Measurements from ENCODE around the gene SYCP2L. TPM values are rescaled to one million over a fixed set of nuclear protein-coding genes. Genes with fewer than 3 reads are reported as not detected.

The SYCP2L gene
- total and polyA plus RNA-seq, 9 of the 15 experiments (the other 6 are each of a cell fraction or from before 2014, with no cell fraction given): 12.4 to 46.9 (median 22.0) TPM

- in situ Hi-C loops (cut with MboI) (no loop called here), intact Hi-C loops (cut with micrococcal nuclease) (no loop called here)
- H3K9ac ChIP-seq (ENCODE audit: insufficient read depth in 1 of 2, low read depth in 2 of 2, low read length in 2 of 2): no peak overlapping the region
- no peaks in the 10 kb centered on the region for H3K36me3 ChIP-seq (ENCODE audit: control insufficient read depth, insufficient read depth, low read length)
- H3K9me1 ChIP-seq (ENCODE audit: control insufficient read depth, insufficient read depth, low read length): no peaks in the 10 kb centered on the region
- H2AFZ ChIP-seq (ENCODE audit: low read depth, low read length): no peak overlapping the region
- H4K20me1 ChIP-seq (replicated peaks; ENCODE audit: control insufficient read depth, insufficient read depth, low read length): no peaks in the 10 kb centered on the region
- no TSS peak for BruUV-seq (replicated peaks)
- no peaks in the 10 kb centered on the region for H3K27me3 ChIP-seq (ENCODE audit: control insufficient read depth in 2 of 2, insufficient read depth in 2 of 2, low read length in 2 of 2)
- ChIA-PET CTCF (ENCODE audit: low intra/inter-chr PET ratio) (no interaction called here), POLR2A (no interaction called here)
- no peak for DNase-seq (ENCODE audit: extremely low read depth in 1 of 4, low spot score in 3 of 4)
- no peaks in the 10 kb centered on the region for H3K79me2 ChIP-seq (ENCODE audit: control insufficient read depth, insufficient read depth, low read length)
- no peak overlapping the region for H3K4me3 ChIP-seq
- peaks cover 4 to 6% of the 10 kb centered on the region in 2 experiments; a peak in 3 of 5 replicates for H3K4me1 ChIP-seq (replicated peaks in 1 of 2; ENCODE audit: control insufficient read depth in 2 of 2, insufficient read depth in 2 of 2, low read length in 2 of 2)
- ATAC-seq: no peak
- H3K4me2 ChIP-seq (ENCODE audit: insufficient read depth, low read length): no peak overlapping the region
- peaks cover 2% of the 10 kb centered on the region; the same call in 1 of the 2 replicates for H3K9me3 ChIP-seq (replicated peaks; ENCODE audit: control insufficient read depth, insufficient read depth, low read depth, low read length)
- FAIRE-seq: no peak
- H3K27ac ChIP-seq (ENCODE audit: extremely low read depth, low read depth, low read length): no peak overlapping the region
- no peak for TF ChIP-seq RFX5 (IDR thresholded peaks at IDR 0.05; ENCODE audit: low read depth, low read length)
- no peak for TF ChIP-seq MGA (IDR thresholded peaks at IDR 0.05)
- TF ChIP-seq ZNF695 (CRISPR knock-in tag; IDR thresholded peaks at IDR 0.05): no peak
- no peak for TF ChIP-seq CREM (IDR thresholded peaks at IDR 0.05; ENCODE audit: low read depth)
- TF ChIP-seq PCBP1 (IDR thresholded peaks at IDR 0.05; ENCODE audit: low read depth, low read length, poor library complexity, severe bottlenecking): no peak
- no peak for TF ChIP-seq SREBF2 (CRISPR knock-in tag; IDR thresholded peaks at IDR 0.05)
- TF ChIP-seq ARID3B (CRISPR knock-in tag; IDR thresholded peaks at IDR 0.05; ENCODE audit: borderline replicate concordance): no peak
- no peak for TF ChIP-seq CTCFL (IDR thresholded peaks at IDR 0.05; ENCODE audit: borderline replicate concordance, insufficient read depth, low read depth, low read length, poor library complexity, severe bottlenecking)
These were observed 43.3 kb upstream of the SYCP2L start for GRCh38 chr6:10843554-10843953.
